ENCODE measurements around the gene NCR3LG1.

Gene NCR3LG1

DNA sequence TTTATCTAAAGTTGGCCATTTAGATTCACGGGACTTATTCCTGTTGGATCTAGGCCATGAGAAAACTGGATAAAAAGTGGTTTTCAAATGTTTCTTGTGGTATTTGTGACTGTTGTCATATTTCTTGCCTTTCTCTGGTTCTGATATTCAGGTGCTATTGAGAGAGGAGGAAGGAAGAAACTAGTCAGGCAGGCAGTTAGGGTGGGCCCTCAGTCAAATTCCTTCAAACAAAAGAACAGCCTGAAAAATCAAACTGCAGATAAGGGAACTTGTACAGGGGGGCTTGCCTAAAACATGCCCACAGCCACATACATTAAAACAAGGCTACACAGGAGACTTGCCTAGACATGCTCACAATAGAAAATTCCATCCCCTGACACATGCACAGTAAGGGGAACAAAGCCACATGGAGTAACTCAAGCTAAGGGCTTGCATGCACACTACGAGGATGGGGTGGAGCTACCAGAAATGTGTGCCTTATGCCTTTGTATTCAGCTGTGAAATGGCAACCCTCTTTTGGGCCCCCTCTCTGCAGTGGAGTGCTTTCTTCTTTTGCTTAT lies 18.2 kb downstream of the NCR3LG1 start:
- no peak for DNase-seq (ENCODE audit: low read depth)

DNA sequence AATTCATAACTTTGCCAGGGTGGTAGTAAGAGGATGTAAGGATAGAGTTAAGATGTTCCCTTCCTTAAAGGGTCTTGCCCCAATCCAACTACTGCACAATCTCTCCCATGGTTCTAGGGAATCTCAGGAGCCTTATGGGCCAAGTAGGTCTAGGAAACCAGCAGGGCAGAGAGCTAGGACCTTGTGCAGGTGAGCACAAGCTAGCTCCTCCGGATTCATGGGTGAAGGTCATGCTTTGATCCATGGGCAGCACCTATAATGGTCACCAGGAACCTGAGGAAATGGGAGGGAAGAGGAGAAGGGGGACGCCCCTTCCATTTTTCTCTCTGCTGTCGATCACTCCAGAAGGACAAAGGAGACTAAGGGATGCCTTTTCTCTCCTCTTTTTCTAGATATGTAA lies 20.0 kb downstream of the NCR3LG1 start:
- no peak for DNase-seq (ENCODE audit: low read depth)

DNA sequence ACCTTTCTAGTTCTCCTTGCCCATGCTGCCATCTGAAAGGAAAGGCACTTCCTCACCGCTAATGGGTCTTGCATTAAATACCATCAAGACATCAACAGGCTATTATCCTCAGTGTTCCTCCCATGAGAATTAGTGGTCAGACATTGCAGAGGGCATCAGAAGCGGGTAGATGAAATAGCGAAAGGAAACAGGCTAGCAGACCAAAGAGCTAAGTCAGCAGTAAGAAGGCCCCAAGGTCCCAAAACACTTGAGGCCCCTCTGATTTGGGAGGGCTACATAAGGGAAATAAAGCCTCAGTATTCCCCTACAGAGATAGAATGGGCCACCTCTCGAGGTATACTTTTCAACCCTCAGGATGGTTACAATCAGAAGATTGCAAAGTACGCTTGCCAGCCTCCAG lies 23.9 kb downstream of the NCR3LG1 start:
- DNase-seq (ENCODE audit: low read depth) = no peak

DNA sequence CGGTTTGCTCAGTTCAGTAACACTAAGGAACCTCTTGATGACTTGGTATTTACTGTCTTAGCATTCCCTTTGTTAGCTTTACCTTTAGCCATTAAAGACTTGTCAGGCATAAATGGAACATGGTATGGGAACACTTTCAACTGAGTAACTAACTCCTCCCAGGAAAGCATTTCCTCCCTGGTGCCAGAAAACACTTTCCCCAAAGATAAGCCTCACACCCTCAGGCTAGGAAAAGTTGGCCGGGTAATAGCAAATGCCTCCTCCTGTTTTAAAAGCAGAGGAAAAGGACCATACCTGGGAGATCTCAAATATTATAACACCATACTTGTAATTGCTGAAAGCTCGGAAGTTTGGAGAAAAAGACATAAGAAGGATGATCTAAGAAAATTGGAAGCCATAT lies 24.9 kb downstream of the NCR3LG1 start:
- DNase-seq (ENCODE audit: low read depth) = no peak

- DNase-seq (ENCODE audit: low read depth) = no peak
These were observed 27.1 kb downstream of the NCR3LG1 start for GRCh38 chr11:17378655-17379054.

DNA sequence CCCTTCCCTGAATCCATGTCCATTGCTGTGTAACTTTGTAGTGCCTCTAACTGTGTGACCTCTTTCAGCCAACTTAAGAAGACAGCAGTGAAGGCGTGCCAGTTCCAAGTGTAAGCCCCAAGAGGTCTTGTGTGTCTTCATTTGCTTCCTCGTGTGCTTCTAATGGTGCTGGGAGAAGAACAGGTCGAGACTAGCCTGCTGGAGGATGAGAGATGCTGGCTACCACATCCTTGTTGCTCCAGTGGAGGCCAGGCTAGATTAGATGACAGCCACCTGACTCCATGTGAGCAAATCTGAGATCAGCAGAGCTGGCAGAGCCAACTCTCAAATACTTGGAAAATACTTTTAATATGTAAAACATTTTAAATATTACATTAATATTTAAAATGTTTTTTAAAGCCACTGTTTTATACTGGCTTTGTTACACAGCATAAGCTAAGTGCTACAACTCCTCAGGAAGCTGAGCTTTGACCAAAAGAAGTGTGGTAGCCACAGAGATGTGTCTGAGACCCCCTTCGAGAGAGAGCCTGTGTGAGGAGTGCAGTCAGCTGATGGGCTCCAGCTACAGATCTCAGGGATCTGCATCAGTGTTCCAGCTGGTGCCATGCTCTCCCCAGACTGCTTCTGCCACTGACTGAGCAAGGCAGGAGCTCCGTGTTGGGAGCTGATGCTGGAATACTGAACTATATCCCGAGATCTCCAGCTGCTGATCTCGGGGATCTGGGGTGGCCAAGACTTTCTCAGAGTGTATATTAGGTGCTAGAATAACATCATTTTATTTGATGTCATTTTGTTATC lies 28.0 kb downstream of the NCR3LG1 start:
- no peak for DNase-seq (ENCODE audit: low read depth)

DNA sequence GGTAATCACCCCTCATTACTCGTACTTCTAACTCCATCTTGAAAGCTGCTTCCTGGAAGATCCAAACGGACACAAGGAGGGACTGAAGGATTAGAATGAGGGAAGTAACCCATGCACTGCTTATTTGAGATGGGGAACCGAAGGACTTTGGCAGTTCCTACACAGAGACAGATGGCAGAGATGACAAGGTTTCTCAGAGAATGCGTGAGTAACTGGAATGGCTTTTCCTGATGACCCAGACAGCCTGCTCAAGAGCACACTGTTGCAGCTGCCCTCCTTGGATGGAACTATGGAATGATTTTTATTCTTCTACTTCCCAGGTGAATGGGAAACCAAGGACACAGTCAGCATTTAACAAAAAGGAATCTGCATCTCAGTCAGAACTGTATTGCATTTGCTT lies 29.6 kb downstream of the NCR3LG1 start:
- DNase-seq (ENCODE audit: low read depth) = no peak

GRCh38 chr11:17382046-17382728 lies 30.6 kb downstream of the NCR3LG1 start:
- DNase-seq (ENCODE audit: low read depth) = no peak

GRCh38 chr11:17383461-17383860 lies 31.9 kb downstream of the NCR3LG1 start:
- no peak for DNase-seq (ENCODE audit: low read depth)

DNA sequence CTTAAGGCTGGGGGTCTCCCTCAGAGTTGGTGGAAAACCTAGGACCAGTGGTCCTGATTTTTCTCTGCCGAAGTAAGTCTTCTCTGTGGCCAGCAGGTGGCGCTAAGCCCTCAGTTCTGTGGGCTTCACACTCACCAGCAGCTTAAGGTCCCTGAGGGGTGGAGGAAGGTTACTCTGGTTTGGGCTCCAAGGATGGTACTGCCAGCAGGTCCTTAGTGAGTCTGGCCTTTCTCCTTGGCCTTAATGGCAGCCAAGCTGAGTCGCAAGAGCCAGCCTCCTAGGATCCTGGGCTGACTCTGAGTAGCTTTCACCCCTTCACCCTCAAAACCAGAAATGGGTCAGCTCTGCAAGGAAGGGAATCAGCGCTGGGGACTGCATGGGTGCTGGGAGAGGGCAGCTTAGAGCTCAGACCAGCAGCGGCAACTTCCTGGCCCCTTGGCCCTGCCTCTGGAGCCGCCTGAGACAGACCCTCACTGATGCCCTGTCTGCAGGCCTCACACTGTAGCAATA lies 32.5 kb downstream of the NCR3LG1 start:
- peak; percentile 48 for DNase-seq (ENCODE audit: low read depth)

GRCh38 chr11:17385492-17385891 lies 33.9 kb downstream of the NCR3LG1 start:
- DNase-seq (ENCODE audit: low read depth) = no peak

GRCh38 chr11:17385926-17386325 lies 34.3 kb downstream of the NCR3LG1 start:
- DNase-seq (ENCODE audit: low read depth) = no peak

- no peak for DNase-seq (ENCODE audit: low read depth)
These were observed 34.9 kb downstream of the NCR3LG1 start for GRCh38 chr11:17386331-17387084.

- DNase-seq (ENCODE audit: low read depth) = no peak
These were observed 35.7 kb downstream of the NCR3LG1 start for GRCh38 chr11:17387254-17387653.

DNA sequence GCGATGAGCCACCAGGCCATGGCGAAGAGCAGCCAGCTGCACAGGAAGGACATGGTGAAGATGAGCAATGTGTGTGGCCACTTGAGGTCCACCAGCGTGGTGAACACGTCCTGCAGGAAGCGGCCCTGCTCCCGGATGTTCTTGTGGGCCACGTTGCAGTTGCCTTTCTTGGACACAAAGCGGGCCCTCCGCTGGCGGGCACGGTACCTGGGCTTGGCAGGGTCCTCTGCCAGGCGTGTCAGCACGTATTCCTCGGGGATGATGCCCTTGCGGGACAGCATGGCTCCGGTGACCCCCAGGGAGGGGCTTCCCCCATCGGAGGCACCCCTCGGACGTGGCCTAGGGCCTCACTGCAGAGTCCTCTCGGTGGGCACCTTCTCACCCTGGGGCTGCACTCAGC lies 36.2 kb downstream of the NCR3LG1 start:
- DNase-seq (ENCODE audit: low read depth) = no peak

DNA sequence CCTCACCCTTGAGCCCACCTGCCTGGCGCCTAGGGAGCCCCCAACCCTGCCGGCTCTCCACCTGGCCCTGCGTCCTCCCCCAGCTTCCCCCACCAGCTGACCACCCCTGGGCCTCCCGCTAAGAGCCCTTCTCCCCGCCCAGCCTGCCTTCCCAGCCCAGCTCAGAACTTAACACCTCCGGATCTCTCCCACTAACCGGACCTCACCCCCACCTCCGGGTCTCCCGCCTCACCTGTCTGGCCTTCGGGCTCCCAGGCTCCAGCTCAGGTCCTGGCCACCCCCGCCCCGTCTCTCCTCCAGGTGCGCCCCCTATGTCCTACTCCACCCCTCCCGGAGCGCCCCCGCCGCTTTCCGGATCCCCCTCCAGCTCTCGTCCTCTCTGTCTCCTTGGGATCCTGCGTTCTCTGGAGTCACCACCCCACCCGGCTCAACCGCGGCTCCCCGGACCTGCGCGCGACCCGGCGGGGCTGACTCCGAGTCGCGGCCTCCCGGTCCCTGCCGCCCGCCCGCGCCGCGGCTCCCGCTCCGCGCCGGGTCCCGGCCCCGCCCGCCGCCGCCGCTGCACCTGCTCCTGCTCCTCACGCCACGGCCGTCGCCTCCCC lies 37.1 kb downstream of the NCR3LG1 start, which contains the start of gene KCNJ11:
Gene KCNJ11 (minus strand): TSS at position 51 of the 602 bp plus-strand sequence. CDS start 568 bp downstream, outside the sequence.
- no peak for DNase-seq (ENCODE audit: low read depth)

GRCh38 chr11:17389211-17389956 lies 37.8 kb downstream of the NCR3LG1 start:
- no peak for DNase-seq (ENCODE audit: low read depth)

- no peak for DNase-seq (ENCODE audit: low read depth)
These were observed 38.5 kb downstream of the NCR3LG1 start for GRCh38 chr11:17389957-17390649.

DNA sequence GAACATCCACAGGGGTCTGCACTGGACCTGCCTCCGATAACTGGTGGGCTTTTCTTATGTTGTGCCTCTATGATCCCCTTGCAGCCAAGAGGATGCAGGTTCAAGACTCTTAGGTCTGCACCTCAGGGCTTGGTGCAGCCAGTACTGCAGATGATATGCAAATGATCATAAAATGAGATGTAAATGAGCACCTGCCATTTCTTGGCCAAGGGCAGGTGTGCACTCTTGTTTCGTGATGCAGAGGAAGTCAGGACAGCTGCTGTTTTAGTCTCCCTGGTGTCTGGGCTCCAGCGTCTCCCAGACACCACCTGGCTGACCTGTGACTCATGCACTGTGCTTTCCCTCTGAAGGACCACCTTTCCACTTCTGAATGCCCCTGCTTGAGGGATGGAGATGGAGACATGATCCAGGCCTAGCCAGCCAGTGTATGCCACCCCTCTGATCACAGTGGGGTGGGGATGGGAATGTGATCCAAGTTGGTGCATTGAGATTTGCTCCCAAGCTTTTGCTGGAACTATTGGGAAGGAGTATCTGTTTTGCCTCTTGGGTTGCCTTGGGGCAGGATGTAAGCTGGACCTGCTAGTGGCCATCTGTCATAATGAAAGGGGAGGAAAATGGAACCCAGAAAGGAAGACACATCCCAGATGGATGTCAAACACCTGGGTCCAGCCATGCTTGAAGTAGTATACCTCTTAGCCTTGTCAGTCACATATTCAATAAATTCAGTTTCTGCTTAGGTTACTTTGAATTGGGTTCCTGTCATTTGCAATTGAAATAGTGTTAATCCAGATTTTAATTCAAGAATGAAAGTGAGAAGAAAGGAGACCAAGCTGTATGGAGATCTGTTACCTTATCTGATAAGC lies 40.1 kb downstream of the NCR3LG1 start:
- no peak for DNase-seq (ENCODE audit: low read depth)
